ENCODE data around the gene BTAF1. TPM values are rescaled to one million over a fixed set of nuclear protein-coding genes. Genes with fewer than 3 reads are reported as not detected.
A peak's percentile ranks its signal among the peaks of the same experiment; 100 is the strongest.

The BTAF1 gene
- total and polyA plus RNA-seq, 2 experiments from 2014 or later, result 30.4 to 55.7 TPM

GRCh38 chr10:91897421-91897820 is 26.1 kb upstream of the BTAF1 start:
- Histone ChIP-seq H3F3A (replicated peaks; ENCODE audit: low read depth) (no peaks in the 10 kb centered on the region; the same call in 1 of the 2 replicates), H2AFZ (peak overlapping the region; percentile 80), H4K20me1 (replicated peaks; ENCODE audit: insufficient read depth) (no peaks in the 10 kb centered on the region), H3K4me2 (no peak overlapping the region), H3K36me3 (ENCODE audit: insufficient read depth) (no peaks in the 10 kb centered on the region), H3K27me3 (ENCODE audit: insufficient read depth) (no peaks in the 10 kb centered on the region), H3K27ac (ENCODE audit: low read depth) (no peak overlapping the region), H3K4me1 (ENCODE audit: insufficient read depth) (peaks cover 1% of the 10 kb centered on the region; the same call in 1 of the 2 replicates), H3K4me3 (no peak overlapping the region), H3K79me2 (replicated peaks; ENCODE audit: insufficient read depth) (no peaks in the 10 kb centered on the region), H3K9me2 (ENCODE audit: insufficient read depth) (peaks cover 10% of the 10 kb centered on the region; the same call in 1 of the 2 replicates)
- no peaks in the 10 kb centered on the region for H3K27me3 Mint-ChIP-seq (ENCODE audit: insufficient read depth, low read depth, poor library complexity)
- no peak overlapping the region for H3K27ac Mint-ChIP-seq
- no peak for TF ChIP-seq NANOG (IDR thresholded peaks at IDR 0.05; ENCODE audit: borderline replicate concordance)
- TF ChIP-seq POLR2AphosphoS5 (IDR thresholded peaks at IDR 0.05; ENCODE audit: low read depth), result no peak
- no peak for TF ChIP-seq REST (IDR thresholded peaks at IDR 0.05; ENCODE audit: unreplicated experiment)
- no peak for TF ChIP-seq EZH2 (IDR thresholded peaks at IDR 0.05; ENCODE audit: low read depth, unreplicated experiment)
- TF ChIP-seq STAT1 (IDR thresholded peaks at IDR 0.05; ENCODE audit: unreplicated experiment), result no peak
- no peak for TF ChIP-seq CREB1 (CRISPR knock-in tag; IDR thresholded peaks at IDR 0.05; ENCODE audit: low read depth)
- no peak for TF ChIP-seq JUNB (IDR thresholded peaks at IDR 0.05; ENCODE audit: unreplicated experiment)
- TF ChIP-seq EZH2phosphoT487 (IDR thresholded peaks at IDR 0.05; ENCODE audit: unreplicated experiment), result no peak
- no peak for TF ChIP-seq ZNF331 (CRISPR knock-in tag; IDR thresholded peaks at IDR 0.05; ENCODE audit: low read depth)
- TF ChIP-seq ZNF462 (CRISPR knock-in tag; IDR thresholded peaks at IDR 0.05), result no peak
- no peak for TF ChIP-seq ZNF114 (CRISPR knock-in tag; IDR thresholded peaks at IDR 0.05)
- TF ChIP-seq ETS1 (IDR thresholded peaks at IDR 0.05), result no peak
- TF ChIP-seq CTCF (conservative IDR thresholded peaks at IDR 0.05; ENCODE audit: low read depth in 2 of 2), result no peak
- peaks cover 7% of the 10 kb centered on the region; the same call in 1 of the 3 replicates for H3K9me3 Mint-ChIP-seq
- no peak for ATAC-seq
- peaks cover 11% of the 10 kb centered on the region for H3K4me1 Mint-ChIP-seq
- DNase-seq (ENCODE audit: low spot score), result no peak
- H3K36me3 Mint-ChIP-seq (ENCODE audit: low read depth), result peaks cover 2% of the 10 kb centered on the region; the same call in 1 of the 3 replicates
- H3K4me3 Mint-ChIP-seq, result no peak overlapping the region

Data from GM23338 (cell line).